Measurements from ENCODE around the gene FBXW2. TPM values are rescaled to one million over a fixed set of nuclear protein-coding genes. Genes with fewer than 3 reads are reported as not detected.

The FBXW2 gene
- total RNA-seq, 1 donor from 2014 or later = 84.7 TPM

DNA sequence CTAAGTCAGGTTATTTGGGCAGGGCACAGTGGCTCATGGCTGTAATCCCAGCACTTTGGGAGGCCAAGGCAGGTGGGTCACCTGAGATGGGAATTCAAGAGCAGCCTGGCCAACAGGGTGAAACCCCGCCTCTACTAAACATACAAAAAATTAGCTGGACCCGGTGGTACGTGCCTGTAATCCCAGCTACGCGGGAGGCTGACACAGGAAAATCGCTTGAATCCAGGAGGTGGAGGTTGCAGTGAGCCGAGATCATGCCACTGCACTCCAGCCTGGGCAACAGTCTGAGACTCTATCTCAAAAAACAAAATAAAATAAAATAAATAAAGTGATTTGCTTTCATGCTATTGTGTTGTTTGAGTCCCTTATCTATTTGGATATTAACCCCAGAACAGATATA is 8.2 kb upstream of the FBXW2 start:
- peaks cover 13% of the 10 kb centered on the region for H3K9me3 Mint-ChIP-seq (ENCODE audit: unreplicated experiment)
- H3K4me1 Mint-ChIP-seq (ENCODE audit: unreplicated experiment) = no peaks in the 10 kb centered on the region
- no peak overlapping the region for H3K27ac Mint-ChIP-seq (ENCODE audit: unreplicated experiment)
- TF ChIP-seq, protein P1, sequence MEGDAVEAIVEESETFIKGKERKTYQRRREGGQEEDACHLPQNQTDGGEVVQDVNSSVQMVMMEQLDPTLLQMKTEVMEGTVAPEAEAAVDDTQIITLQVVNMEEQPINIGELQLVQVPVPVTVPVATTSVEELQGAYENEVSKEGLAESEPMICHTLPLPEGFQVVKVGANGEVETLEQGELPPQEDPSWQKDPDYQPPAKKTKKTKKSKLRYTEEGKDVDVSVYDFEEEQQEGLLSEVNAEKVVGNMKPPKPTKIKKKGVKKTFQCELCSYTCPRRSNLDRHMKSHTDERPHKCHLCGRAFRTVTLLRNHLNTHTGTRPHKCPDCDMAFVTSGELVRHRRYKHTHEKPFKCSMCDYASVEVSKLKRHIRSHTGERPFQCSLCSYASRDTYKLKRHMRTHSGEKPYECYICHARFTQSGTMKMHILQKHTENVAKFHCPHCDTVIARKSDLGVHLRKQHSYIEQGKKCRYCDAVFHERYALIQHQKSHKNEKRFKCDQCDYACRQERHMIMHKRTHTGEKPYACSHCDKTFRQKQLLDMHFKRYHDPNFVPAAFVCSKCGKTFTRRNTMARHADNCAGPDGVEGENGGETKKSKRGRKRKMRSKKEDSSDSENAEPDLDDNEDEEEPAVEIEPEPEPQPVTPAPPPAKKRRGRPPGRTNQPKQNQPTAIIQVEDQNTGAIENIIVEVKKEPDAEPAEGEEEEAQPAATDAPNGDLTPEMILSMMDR (IDR thresholded peaks at IDR 0.05) = no peak
- H3K27me3 Mint-ChIP-seq (ENCODE audit: unreplicated experiment) = no peaks in the 10 kb centered on the region
- no peak for DNase-seq (ENCODE audit: extremely low spot score, unreplicated experiment)
- H3K36me3 Mint-ChIP-seq (ENCODE audit: unreplicated experiment) = peaks cover 5% of the 10 kb centered on the region
- no peak overlapping the region for H3K4me3 Mint-ChIP-seq (ENCODE audit: unreplicated experiment)

DNA sequence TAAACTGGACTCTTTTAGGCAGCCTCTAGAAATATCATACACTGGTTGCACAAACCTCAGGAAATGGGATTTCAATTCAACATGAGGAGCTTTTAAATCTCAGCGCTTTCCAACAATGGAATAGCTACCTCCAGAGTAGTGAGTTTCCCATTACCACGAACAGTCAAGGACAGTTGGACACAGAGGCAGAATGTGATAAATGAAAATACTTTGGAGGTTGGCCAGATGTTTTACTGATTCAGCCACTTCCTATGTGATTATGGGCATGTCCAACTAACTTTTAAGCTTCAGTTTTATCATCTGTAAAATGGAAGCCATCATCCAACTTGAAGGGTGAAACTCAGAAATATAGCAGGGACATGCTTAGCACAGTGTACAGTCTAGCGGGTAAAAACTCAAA is 2.1 kb downstream of the FBXW2 start:
- peak overlapping the region; percentile 93 for H3K4me3 Mint-ChIP-seq (ENCODE audit: unreplicated experiment)
- H3K27me3 Mint-ChIP-seq (ENCODE audit: unreplicated experiment) = no peaks in the 10 kb centered on the region
- H3K27ac Mint-ChIP-seq (ENCODE audit: unreplicated experiment) = peak overlapping the region; percentile 44
- DNase-seq (ENCODE audit: extremely low spot score, unreplicated experiment) = no peak
- peaks cover 21% of the 10 kb centered on the region for H3K36me3 Mint-ChIP-seq (ENCODE audit: unreplicated experiment)
- peaks cover 33% of the 10 kb centered on the region for H3K4me1 Mint-ChIP-seq (ENCODE audit: unreplicated experiment)
- no peaks in the 10 kb centered on the region for H3K9me3 Mint-ChIP-seq (ENCODE audit: unreplicated experiment)
- TF ChIP-seq, protein P1 (IDR thresholded peaks at IDR 0.05) = no peak

DNA sequence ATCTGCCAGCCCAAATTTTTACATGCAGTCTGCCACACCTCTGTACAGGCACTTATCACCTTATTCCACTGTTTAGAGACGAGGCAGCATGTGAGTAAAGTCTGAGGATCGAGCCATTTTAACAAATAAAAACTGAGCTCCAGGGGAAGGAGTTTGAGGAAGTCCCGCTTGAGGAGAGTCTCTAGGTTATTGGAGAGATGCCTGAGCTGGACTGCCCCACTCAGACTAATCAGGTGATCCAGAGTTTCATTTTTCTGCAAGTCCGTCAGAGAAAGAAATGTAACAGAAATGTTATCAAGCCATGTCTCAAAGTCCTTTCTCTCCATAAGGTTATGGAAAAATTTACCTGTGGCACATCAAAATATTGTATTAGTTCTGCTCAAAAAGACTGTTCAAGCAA is 5.3 kb downstream of the FBXW2 start:
- DNase-seq (ENCODE audit: extremely low spot score, unreplicated experiment) = no peak
- TF ChIP-seq, protein P1 (IDR thresholded peaks at IDR 0.05) = no peak
- Mint-ChIP-seq H3K27me3 (ENCODE audit: unreplicated experiment) (no peaks in the 10 kb centered on the region), H3K9me3 (ENCODE audit: unreplicated experiment) (no peaks in the 10 kb centered on the region), H3K4me3 (ENCODE audit: unreplicated experiment) (no peak overlapping the region), H3K36me3 (ENCODE audit: unreplicated experiment) (peaks cover 38% of the 10 kb centered on the region), H3K27ac (ENCODE audit: unreplicated experiment) (no peak overlapping the region), H3K4me1 (ENCODE audit: unreplicated experiment) (peaks cover 27% of the 10 kb centered on the region)

DNA sequence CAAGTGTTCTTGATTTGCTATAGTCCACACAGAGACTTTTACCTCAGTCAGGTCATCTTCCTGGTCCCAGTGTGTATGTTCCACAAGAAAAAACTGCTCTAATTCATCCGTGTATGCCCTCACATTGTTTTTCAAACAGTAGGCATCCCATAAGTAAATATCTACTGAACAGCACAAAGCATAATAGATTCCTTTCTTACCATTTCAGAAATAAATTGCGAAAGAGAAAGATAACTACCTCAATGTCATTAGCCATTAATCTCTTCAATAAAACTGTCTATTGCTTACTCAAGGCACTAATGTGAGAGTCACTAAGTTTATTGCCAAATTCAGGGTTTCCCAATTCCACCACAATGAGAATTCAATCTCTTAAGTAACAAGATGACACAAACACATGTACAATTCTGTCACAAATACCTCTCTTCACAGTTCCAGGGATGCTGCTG is 9.6 kb downstream of the FBXW2 start:
- Mint-ChIP-seq H3K27ac (ENCODE audit: unreplicated experiment) (peak overlapping the region; percentile 41), H3K4me1 (ENCODE audit: unreplicated experiment) (peaks cover 7% of the 10 kb centered on the region), H3K4me3 (ENCODE audit: unreplicated experiment) (no peak overlapping the region), H3K27me3 (ENCODE audit: unreplicated experiment) (no peaks in the 10 kb centered on the region), H3K36me3 (ENCODE audit: unreplicated experiment) (peaks cover 34% of the 10 kb centered on the region), H3K9me3 (ENCODE audit: unreplicated experiment) (no peaks in the 10 kb centered on the region)
- no peak for DNase-seq (ENCODE audit: extremely low spot score, unreplicated experiment)
- TF ChIP-seq, protein P1 (IDR thresholded peaks at IDR 0.05) = no peak

DNA sequence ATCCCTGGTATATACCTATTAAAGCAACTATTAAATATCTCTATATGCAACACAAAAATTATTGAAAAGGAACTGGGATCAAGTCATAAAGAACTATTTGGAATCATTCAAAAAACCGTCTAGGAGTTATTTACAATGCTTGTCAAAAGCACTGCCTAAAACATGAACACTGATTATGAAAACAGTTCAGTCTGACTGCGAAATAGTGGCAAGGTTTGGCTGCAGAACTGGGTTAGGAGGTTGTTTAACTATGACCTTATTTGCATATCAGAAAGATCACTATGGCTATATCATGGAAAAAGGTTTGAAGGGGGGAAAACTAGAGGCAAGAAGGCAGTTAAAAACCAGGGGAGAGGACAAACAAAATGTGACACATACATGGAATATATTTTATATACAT is 12.0 kb downstream of the FBXW2 start:
- no peaks in the 10 kb centered on the region for H3K9me3 Mint-ChIP-seq (ENCODE audit: unreplicated experiment)
- no peak overlapping the region for H3K4me3 Mint-ChIP-seq (ENCODE audit: unreplicated experiment)
- TF ChIP-seq, protein P1 (IDR thresholded peaks at IDR 0.05) = no peak
- H3K36me3 Mint-ChIP-seq (ENCODE audit: unreplicated experiment) = peaks cover 44% of the 10 kb centered on the region
- no peaks in the 10 kb centered on the region for H3K27me3 Mint-ChIP-seq (ENCODE audit: unreplicated experiment)
- H3K4me1 Mint-ChIP-seq (ENCODE audit: unreplicated experiment) = peaks cover 6% of the 10 kb centered on the region
- no peak for DNase-seq (ENCODE audit: extremely low spot score, unreplicated experiment)
- no peak overlapping the region for H3K27ac Mint-ChIP-seq (ENCODE audit: unreplicated experiment)
